WTC11 (cell line): ENCODE results near the gene ISCU.

Source experiments
- CREB1 ChIP-seq: sonication (generic); formaldehyde crosslinking; IDR thresholded peaks from 2 replicates; pipeline ENCODE4 v1.8.0; 2023; ENCODE audit warnings: mild to moderate bottlenecking, missing genetic modification reagents
- CTCF ChIP-seq: fragments of 200-600 bp; IDR thresholded peaks from 2 replicates; pipeline ENCODE4 v1.8.0; 2022; ENCODE audit warnings: antibody characterized with exemption
- E2F5 ChIP-seq: sonication (generic); formaldehyde crosslinking; IDR thresholded peaks from 2 replicates; pipeline ENCODE4 v1.8.1; 2022; ENCODE audit warnings: mild to moderate bottlenecking, moderate library complexity, missing genetic modification reagents
- FOXP4 ChIP-seq: sonication (generic); formaldehyde crosslinking; IDR thresholded peaks from 2 replicates; pipeline ENCODE4 v1.8.0; 2022; ENCODE audit warnings: mild to moderate bottlenecking, missing genetic modification reagents
- IRF1 ChIP-seq: sonication (generic); formaldehyde crosslinking; IDR thresholded peaks from 2 replicates; pipeline ENCODE4 v1.8.0; 2023; ENCODE audit warnings: missing genetic modification reagents
- JAZF1 ChIP-seq: fragments of 250-450 bp; sonication (Bioruptor Pico); IDR thresholded peaks from 2 replicates; pipeline ENCODE4 v1.9.0; 2021; ENCODE audit warnings: moderate library complexity, mild to moderate bottlenecking, inconsistent platforms
- MAX ChIP-seq: sonication (generic); formaldehyde crosslinking; IDR thresholded peaks from 2 replicates; pipeline ENCODE4 v1.8.0; 2022; ENCODE audit warnings: mild to moderate bottlenecking, missing genetic modification reagents
- NR1H2 ChIP-seq: sonication (generic); formaldehyde crosslinking; IDR thresholded peaks from 2 replicates; pipeline ENCODE4 v1.9.0; 2021; ENCODE audit warnings: mild to moderate bottlenecking, moderate library complexity, missing genetic modification reagents
- ZBTB43 ChIP-seq: sonication (generic); formaldehyde crosslinking; IDR thresholded peaks from 2 replicates; pipeline ENCODE4 v1.8.1; 2023; ENCODE audit warnings: mild to moderate bottlenecking, missing genetic modification reagents
- ZNF232 ChIP-seq: sonication (generic); formaldehyde crosslinking; IDR thresholded peaks from 2 replicates; pipeline ENCODE4 v1.8.0; 2022; ENCODE audit warnings: mild to moderate bottlenecking, missing genetic modification reagents
- ZNF263 ChIP-seq: sonication (generic); formaldehyde crosslinking; IDR thresholded peaks from 2 replicates; pipeline ENCODE4 v1.8.1; 2022; ENCODE audit warnings: low read depth, mild to moderate bottlenecking, moderate library complexity, missing genetic modification reagents
- ZNF423 ChIP-seq: fragments of 250-450 bp; sonication (Bioruptor Pico); IDR thresholded peaks from 2 replicates; pipeline ENCODE4 v2.1.2; 2022; ENCODE audit warnings: mild to moderate bottlenecking, moderate library complexity

GRCh38 chr12:108570743-108571608 lies 8.6 kb downstream of the ISCU start:
- no peak for TF ChIP-seq ZNF263 (CRISPR knock-in tag)
- TF ChIP-seq IRF1 (CRISPR knock-in tag) = no peak
- TF ChIP-seq E2F5 (CRISPR knock-in tag) = no peak
- TF ChIP-seq CTCF = no peak
- TF ChIP-seq JAZF1 (CRISPR knock-in tag) = no peak
- TF ChIP-seq MAX = no peak
- no peak for TF ChIP-seq ZBTB43
- no peak for TF ChIP-seq ZNF232 (CRISPR knock-in tag)
- no peak for TF ChIP-seq CREB1 (CRISPR knock-in tag)
- no peak for TF ChIP-seq FOXP4 (CRISPR knock-in tag)
- no peak for TF ChIP-seq ZNF423 (CRISPR knock-in tag)
- TF ChIP-seq NR1H2 (CRISPR knock-in tag) = no peak
